Adrenal gland (tissue), 5 donors: ENCODE results near the gene RNF10.

ENCODE experiments used
- POLR2A ChIP-seq, 2 donors: fragments of 450-650 bp; IDR thresholded peaks; one replicate each; pipeline ENCODE4 v1.6.1; 2017; ENCODE audit warnings: antibody characterized with exemption in 2 of 2, mild to moderate bottlenecking in 2 of 2, moderate library complexity in 1 of 2
- TF ChIP-seq, protein P1 (sequence below), 6 experiments: fragments of 450-650 bp in 4 of 6; fragments of 200-600 bp in 2 of 6; sonication (generic) in 1 of 6; IDR thresholded peaks; 1 replicate in 5 of 6; 2 replicates in 1 of 6; pipeline versions ENCODE4 v1.5.1 to v1.8.0; 2016 to 2021; ENCODE audit warnings: antibody characterized with exemption in 6 of 6, mild to moderate bottlenecking in 2 of 6, moderate library complexity in 1 of 6
- donor health status: DM: no; HTN: no; CAD: no.

DNA sequence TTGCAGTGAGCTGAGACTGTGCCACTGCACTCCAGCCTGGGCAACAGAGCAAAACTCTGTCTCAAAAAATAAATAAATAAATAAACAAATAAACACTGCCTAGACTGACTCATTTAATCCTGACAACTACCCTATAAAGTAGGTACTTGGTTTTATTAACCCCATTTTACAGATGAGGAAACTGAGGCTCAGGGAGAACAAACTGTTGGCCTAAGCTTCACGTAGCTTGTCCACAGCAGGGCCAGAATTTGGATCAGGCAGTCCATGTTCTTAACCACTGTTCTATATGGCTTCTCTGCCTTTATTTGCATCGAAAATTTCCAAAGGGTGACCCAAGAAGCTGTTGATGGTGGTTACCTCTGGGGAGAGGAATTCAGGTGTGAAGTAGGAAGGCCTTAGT is 52.7 kb downstream of the RNF10 start:
- TF ChIP-seq POLR2A (IDR thresholded peaks at IDR 0.05) = no peak
- TF ChIP-seq, protein P1, sequence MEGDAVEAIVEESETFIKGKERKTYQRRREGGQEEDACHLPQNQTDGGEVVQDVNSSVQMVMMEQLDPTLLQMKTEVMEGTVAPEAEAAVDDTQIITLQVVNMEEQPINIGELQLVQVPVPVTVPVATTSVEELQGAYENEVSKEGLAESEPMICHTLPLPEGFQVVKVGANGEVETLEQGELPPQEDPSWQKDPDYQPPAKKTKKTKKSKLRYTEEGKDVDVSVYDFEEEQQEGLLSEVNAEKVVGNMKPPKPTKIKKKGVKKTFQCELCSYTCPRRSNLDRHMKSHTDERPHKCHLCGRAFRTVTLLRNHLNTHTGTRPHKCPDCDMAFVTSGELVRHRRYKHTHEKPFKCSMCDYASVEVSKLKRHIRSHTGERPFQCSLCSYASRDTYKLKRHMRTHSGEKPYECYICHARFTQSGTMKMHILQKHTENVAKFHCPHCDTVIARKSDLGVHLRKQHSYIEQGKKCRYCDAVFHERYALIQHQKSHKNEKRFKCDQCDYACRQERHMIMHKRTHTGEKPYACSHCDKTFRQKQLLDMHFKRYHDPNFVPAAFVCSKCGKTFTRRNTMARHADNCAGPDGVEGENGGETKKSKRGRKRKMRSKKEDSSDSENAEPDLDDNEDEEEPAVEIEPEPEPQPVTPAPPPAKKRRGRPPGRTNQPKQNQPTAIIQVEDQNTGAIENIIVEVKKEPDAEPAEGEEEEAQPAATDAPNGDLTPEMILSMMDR (IDR thresholded peaks at IDR 0.05) = no peak
